ENCODE data around the gene GPC5.

Gene GPC5

DNA sequence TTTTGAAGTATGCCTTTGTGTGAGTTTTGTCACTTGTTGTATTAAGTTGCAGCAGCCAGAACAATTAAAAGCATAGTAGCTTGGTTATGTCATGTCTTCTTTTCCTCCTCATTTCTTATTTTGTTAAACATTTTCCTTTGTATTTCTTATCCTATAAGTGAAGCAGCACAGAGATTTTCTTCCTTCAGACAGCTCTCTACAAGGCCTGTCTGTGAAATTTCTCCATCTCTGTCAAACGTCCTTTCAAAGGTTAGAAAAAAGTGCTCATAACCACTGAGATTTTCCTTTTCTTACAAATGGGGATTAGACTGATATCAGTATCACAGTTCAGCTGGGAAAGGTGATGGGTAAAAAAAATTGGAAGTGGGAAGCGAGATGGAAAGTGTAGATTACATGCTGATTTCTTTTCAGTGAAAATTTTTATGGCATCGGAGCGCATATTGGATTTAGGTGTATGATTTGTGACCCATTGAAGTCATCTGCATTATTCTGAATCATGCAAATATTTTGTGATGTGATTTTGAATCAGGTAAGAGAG is 71.7 kb downstream of the GPC5 start (continued):
- TF ChIP-seq ZNF146 (tag by site-specific recombination; IDR thresholded peaks at IDR 0.05) (no peak), ZNF626 (tag by site-specific recombination; IDR thresholded peaks at IDR 0.05) (no peak), BCL11B (tag by site-specific recombination; IDR thresholded peaks at IDR 0.05; ENCODE audit: low read depth) (no peak), SP2 (tag by site-specific recombination; IDR thresholded peaks at IDR 0.05) (no peak), ZNF654 (tag by site-specific recombination; IDR thresholded peaks at IDR 0.05; ENCODE audit: low read depth) (no peak), ZNF202 (tag by site-specific recombination; IDR thresholded peaks at IDR 0.05; ENCODE audit: borderline replicate concordance) (no peak)

DNA sequence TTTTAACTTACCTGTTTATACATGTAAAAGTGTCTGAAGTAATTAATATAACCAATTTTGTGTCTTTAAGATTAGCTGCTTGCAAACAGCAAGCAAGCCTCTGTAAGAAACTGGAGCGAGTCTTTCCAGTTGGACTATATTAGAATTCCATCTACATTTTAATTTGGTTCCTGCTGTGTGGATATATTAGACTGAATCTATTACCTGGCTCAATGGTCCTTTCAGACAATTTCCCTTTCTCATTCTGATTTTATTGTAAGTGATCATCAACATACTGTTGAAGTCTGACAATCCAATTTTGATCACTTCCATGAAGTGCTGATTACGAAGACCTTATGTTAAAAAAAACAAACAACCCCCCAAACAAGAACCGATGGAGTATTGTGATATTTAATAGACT is 72.3 kb downstream of the GPC5 start:
- Histone ChIP-seq H3K27ac (ENCODE audit: extremely low read depth, low read depth, low read length) (no peak overlapping the region), H3K4me1 (ENCODE audit: control insufficient read depth, insufficient read depth, low read length) (no peaks in the 10 kb centered on the region), H3K36me3 (ENCODE audit: control insufficient read depth in 2 of 2, insufficient read depth in 1 of 2, low read length in 2 of 2) (no peaks in the 10 kb centered on the region), H3K9me3 (ENCODE audit: control insufficient read depth, insufficient read depth, low read depth, low read length) (no peaks in the 10 kb centered on the region), H3K4me3 (ENCODE audit: low read depth, low read length) (no peak overlapping the region)
- ChIA-PET POLR2A (no interaction called here), CTCF (interaction anchor here (1.3 kb wide), 1 partner anchor 63 kb away, joined by 3 read pairs; no protein-coding TSS in a partner anchor)
- TF ChIP-seq ZNF76 (tag by site-specific recombination; IDR thresholded peaks at IDR 0.05; ENCODE audit: borderline replicate concordance, low read depth) (no peak), SCRT2 (tag by site-specific recombination; IDR thresholded peaks at IDR 0.05) (no peak), ZNF792 (tag by site-specific recombination; IDR thresholded peaks at IDR 0.05) (no peak), ZNF621 (tag by site-specific recombination; IDR thresholded peaks at IDR 0.05) (no peak), ZNF837 (tag by site-specific recombination; IDR thresholded peaks at IDR 0.05) (no peak), ZNF274 (IDR thresholded peaks at IDR 0.05; ENCODE audit: low read length) (no peak), ZNF274 (tag by site-specific recombination; IDR thresholded peaks at IDR 0.05; ENCODE audit: borderline replicate concordance) (no peak), ZNF626 (tag by site-specific recombination; IDR thresholded peaks at IDR 0.05) (no peak), PRDM4 (tag by site-specific recombination; IDR thresholded peaks at IDR 0.05) (no peak), ZNF175 (tag by site-specific recombination; IDR thresholded peaks at IDR 0.05) (no peak), ZNF2 (tag by site-specific recombination; IDR thresholded peaks at IDR 0.05) (no peak), ATF2 (tag by site-specific recombination; IDR thresholded peaks at IDR 0.05; ENCODE audit: low read depth) (no peak), ZBTB8A (tag by site-specific recombination; IDR thresholded peaks at IDR 0.05) (no peak)
- TF ChIP-seq, protein P1, sequence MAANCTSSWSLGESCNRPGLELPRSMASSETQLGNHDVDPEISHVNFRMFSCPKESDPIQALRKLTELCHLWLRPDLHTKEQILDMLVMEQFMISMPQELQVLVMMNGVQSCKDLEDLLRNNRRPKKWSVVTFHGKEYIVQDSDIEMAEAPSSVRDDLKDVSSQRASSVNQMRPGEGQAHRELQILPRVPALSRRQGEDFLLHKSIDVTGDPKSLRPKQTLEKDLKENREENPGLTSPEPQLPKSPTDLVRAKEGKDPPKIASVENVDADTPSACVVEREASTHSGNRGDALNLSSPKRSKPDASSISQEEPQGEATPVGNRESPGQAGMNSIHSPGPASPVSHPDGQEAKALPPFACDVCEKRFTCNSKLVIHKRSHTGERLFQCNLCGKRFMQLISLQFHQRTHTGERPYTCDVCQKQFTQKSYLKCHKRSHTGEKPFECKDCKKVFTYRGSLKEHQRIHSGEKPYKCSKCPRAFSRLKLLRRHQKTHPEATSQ (tag by site-specific recombination; IDR thresholded peaks at IDR 0.05), result no peak
- TF ChIP-seq, protein P2, sequence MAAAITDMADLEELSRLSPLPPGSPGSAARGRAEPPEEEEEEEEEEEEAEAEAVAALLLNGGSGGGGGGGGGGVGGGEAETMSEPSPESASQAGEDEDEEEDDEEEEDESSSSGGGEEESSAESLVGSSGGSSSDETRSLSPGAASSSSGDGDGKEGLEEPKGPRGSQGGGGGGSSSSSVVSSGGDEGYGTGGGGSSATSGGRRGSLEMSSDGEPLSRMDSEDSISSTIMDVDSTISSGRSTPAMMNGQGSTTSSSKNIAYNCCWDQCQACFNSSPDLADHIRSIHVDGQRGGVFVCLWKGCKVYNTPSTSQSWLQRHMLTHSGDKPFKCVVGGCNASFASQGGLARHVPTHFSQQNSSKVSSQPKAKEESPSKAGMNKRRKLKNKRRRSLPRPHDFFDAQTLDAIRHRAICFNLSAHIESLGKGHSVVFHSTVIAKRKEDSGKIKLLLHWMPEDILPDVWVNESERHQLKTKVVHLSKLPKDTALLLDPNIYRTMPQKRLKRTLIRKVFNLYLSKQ (tag by site-specific recombination; IDR thresholded peaks at IDR 0.05; ENCODE audit: borderline replicate concordance), result no peak

All from HEK293 (cell line).